Measurements from ENCODE around the gene SREBF2. TPM values are rescaled to one million over a fixed set of nuclear protein-coding genes. Genes with fewer than 3 reads are reported as not detected.
A peak's percentile ranks its signal among the peaks of the same experiment; 100 is the strongest.

SREBF2 gene
- total RNA-seq, 1 experiment from 2014 or later: 150 TPM

DNA sequence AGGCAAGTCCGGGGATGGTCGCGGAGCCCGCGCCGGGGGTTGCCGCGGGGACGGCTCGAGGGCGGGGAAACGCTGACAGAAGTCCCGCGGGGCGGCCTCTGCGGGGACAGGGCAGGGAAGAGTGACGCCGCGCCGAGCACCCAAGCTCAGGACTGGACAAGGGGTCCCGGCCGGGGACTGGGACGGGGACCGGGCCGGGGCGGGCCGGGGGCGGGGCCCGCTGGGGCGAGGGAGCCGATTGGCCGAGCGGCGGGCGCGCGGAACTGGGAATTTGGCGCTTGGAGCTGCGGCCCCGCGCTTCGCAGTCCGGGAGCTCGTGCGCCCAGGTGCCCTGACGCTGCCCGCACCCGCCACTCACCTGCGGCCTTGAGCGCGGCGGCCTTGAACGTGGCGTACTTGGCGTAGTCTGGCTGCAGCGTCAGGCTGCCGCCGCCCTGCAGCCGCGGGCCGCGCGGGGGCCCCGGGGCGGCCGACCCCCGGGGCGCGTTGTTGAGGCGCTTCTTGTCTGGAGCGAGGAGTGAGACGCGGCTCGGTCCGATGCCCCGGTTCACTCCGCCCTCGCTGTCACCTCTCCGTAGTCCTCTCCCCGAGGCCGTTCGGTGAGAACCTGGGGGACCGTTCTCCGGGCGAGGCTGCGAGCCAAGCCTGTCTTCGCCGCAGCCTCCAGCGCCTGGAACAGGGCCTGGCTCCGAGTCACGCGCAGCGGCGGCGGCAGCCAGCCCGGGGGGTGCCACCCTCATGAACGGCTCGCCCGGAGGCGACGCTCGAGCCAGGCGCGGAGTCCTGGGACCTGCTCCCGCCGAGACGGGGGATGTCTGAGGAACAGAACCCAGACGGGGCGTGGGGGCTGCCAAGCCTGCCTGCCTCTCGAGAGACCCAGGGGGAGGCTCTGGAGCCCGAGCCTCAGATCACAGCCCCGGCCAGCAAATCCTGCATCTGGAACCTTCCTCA, 77.4 kb downstream of the SREBF2 start:
- Histone ChIP-seq H3K27me3 (replicated peaks; ENCODE audit: control insufficient read depth, insufficient read depth, low read length) (no peaks in the 10 kb centered on the region; the same call in 1 of the 2 replicates), H3K9me3 (no peaks in the 10 kb centered on the region), H3K36me3 (ENCODE audit: control insufficient read depth, insufficient read depth, low read length) (no peaks in the 10 kb centered on the region; the same call in 1 of the 2 replicates), H3K4me1 (no peaks in the 10 kb centered on the region), H3K4me3 (ENCODE audit: low read depth, low read length) (peak overlapping the region; percentile 37)
- ChIA-PET POLR2A (no interaction called here), CTCF (interaction anchor here (1.5 kb wide), 1 partner anchor 31 kb away, joined by 4 read pairs; no protein-coding TSS in a partner anchor)
- TF ChIP-seq, protein P1, sequence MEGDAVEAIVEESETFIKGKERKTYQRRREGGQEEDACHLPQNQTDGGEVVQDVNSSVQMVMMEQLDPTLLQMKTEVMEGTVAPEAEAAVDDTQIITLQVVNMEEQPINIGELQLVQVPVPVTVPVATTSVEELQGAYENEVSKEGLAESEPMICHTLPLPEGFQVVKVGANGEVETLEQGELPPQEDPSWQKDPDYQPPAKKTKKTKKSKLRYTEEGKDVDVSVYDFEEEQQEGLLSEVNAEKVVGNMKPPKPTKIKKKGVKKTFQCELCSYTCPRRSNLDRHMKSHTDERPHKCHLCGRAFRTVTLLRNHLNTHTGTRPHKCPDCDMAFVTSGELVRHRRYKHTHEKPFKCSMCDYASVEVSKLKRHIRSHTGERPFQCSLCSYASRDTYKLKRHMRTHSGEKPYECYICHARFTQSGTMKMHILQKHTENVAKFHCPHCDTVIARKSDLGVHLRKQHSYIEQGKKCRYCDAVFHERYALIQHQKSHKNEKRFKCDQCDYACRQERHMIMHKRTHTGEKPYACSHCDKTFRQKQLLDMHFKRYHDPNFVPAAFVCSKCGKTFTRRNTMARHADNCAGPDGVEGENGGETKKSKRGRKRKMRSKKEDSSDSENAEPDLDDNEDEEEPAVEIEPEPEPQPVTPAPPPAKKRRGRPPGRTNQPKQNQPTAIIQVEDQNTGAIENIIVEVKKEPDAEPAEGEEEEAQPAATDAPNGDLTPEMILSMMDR (IDR thresholded peaks at IDR 0.05; ENCODE audit: insufficient read depth in 1 of 2, low read depth in 1 of 2, low read length in 1 of 2, severe bottlenecking in 1 of 2, unreplicated experiment in 1 of 2): no peak
- Mint-ChIP-seq H3K9me3 (ENCODE audit: unreplicated experiment) (no peaks in the 10 kb centered on the region), H3K27ac (ENCODE audit: unreplicated experiment) (no peak overlapping the region), H3K27me3 (ENCODE audit: insufficient read depth, unreplicated experiment) (peaks cover 13% of the 10 kb centered on the region), H3K36me3 (ENCODE audit: insufficient read depth, unreplicated experiment) (peaks cover 49% of the 10 kb centered on the region), H3K4me3 (ENCODE audit: unreplicated experiment) (peak overlapping the region; percentile 69), H3K4me1 (ENCODE audit: low read depth, unreplicated experiment) (peaks cover 7% of the 10 kb centered on the region)
- intact Hi-C loops (cut with micrococcal nuclease; ENCODE audit: unreplicated experiment): no loop called here
- no peak for DNase-seq
- no TSS peak for BruUV-seq (replicated peaks)

- TF ChIP-seq, protein P1 (IDR thresholded peaks at IDR 0.05; ENCODE audit: insufficient read depth in 1 of 2, low read depth in 1 of 2, low read length in 1 of 2, severe bottlenecking in 1 of 2, unreplicated experiment in 1 of 2): no peak
- H3K27me3 Mint-ChIP-seq (ENCODE audit: insufficient read depth, unreplicated experiment): peaks cover 14% of the 10 kb centered on the region
- no peaks in the 10 kb centered on the region for H3K9me3 ChIP-seq
- H3K4me1 ChIP-seq: no peaks in the 10 kb centered on the region
- ChIA-PET POLR2A (no interaction called here), CTCF (interaction anchor here (1.1 to 2.8 kb wide), 2 partner anchors 14 to 26 kb away, joined by 3 to 13 read pairs; no protein-coding TSS in a partner anchor)
- no TSS peak for BruUV-seq (replicated peaks)
- no peaks in the 10 kb centered on the region for H3K9me3 Mint-ChIP-seq (ENCODE audit: unreplicated experiment)
- peak overlapping the region; percentile 69 for H3K4me3 Mint-ChIP-seq (ENCODE audit: unreplicated experiment)
- peaks cover 42% of the 10 kb centered on the region for H3K36me3 Mint-ChIP-seq (ENCODE audit: insufficient read depth, unreplicated experiment)
- intact Hi-C loops (cut with micrococcal nuclease; ENCODE audit: unreplicated experiment): no loop called here
- H3K4me3 ChIP-seq (ENCODE audit: low read depth, low read length): peak overlapping the region; percentile 37
- H3K27me3 ChIP-seq (replicated peaks; ENCODE audit: control insufficient read depth, insufficient read depth, low read length): no peaks in the 10 kb centered on the region; the same call in 1 of the 2 replicates
- no peak overlapping the region for H3K27ac Mint-ChIP-seq (ENCODE audit: unreplicated experiment)
- peaks cover 7% of the 10 kb centered on the region for H3K4me1 Mint-ChIP-seq (ENCODE audit: low read depth, unreplicated experiment)
- DNase-seq: peak in 1 of 2 experiments; percentile 30
- H3K36me3 ChIP-seq (ENCODE audit: control insufficient read depth, insufficient read depth, low read length): no peaks in the 10 kb centered on the region
Observed at GRCh38 chr22:41911001-41911611, 78.2 kb downstream of the SREBF2 start.

- H3K27me3 Mint-ChIP-seq (ENCODE audit: insufficient read depth, unreplicated experiment): peaks cover 22% of the 10 kb centered on the region
- intact Hi-C loops (cut with micrococcal nuclease; ENCODE audit: unreplicated experiment): no loop called here
- no peak overlapping the region for H3K27ac Mint-ChIP-seq (ENCODE audit: unreplicated experiment)
- Histone ChIP-seq H3K4me1 (no peaks in the 10 kb centered on the region), H3K4me3 (ENCODE audit: low read depth, low read length) (no peak overlapping the region), H3K36me3 (ENCODE audit: control insufficient read depth, insufficient read depth, low read length) (no peaks in the 10 kb centered on the region), H3K27me3 (replicated peaks; ENCODE audit: control insufficient read depth, insufficient read depth, low read length) (no peaks in the 10 kb centered on the region; the same call in 1 of the 2 replicates), H3K9me3 (no peaks in the 10 kb centered on the region)
- POLR2A ChIA-PET: no interaction called here
- TF ChIP-seq, protein P1 (IDR thresholded peaks at IDR 0.05; ENCODE audit: insufficient read depth in 1 of 2, low read depth in 1 of 2, low read length in 1 of 2, severe bottlenecking in 1 of 2, unreplicated experiment in 1 of 2): no peak
- peak overlapping the region; percentile 31 for H3K4me3 Mint-ChIP-seq (ENCODE audit: unreplicated experiment)
- peak in 1 of 2 experiments; percentile 27 for DNase-seq
- CTCF ChIA-PET: interaction anchor here (1.1 to 2.8 kb wide), 2 partner anchors 13 to 27 kb away, joined by 3 to 13 read pairs; no protein-coding TSS in a partner anchor
- H3K36me3 Mint-ChIP-seq (ENCODE audit: insufficient read depth, unreplicated experiment): peaks cover 29% of the 10 kb centered on the region
- no TSS peak for BruUV-seq (replicated peaks)
- peaks cover 7% of the 10 kb centered on the region for H3K4me1 Mint-ChIP-seq (ENCODE audit: low read depth, unreplicated experiment)
- H3K9me3 Mint-ChIP-seq (ENCODE audit: unreplicated experiment): no peaks in the 10 kb centered on the region
Observed at GRCh38 chr22:41912338-41913039, 79.6 kb downstream of the SREBF2 start.

All from Caco-2 (cell line).